ENCODE measurements around the gene ACSF3. TPM values are rescaled to one million over a fixed set of nuclear protein-coding genes. Genes with fewer than 3 reads are reported as not detected.

The ACSF3 gene
- total RNA-seq, 1 experiment from 2014 or later = 30.8 TPM

- Histone ChIP-seq H3K4me1 (ENCODE audit: control insufficient read depth, insufficient read depth, low read length) (no peaks in the 10 kb centered on the region), H3K27ac (ENCODE audit: low read length) (no peak overlapping the region), H3K9me3 (ENCODE audit: control insufficient read depth, insufficient read depth, low read depth, low read length) (no peaks in the 10 kb centered on the region), H3K4me3 (ENCODE audit: low read depth in 2 of 2, low read length in 2 of 2) (no peak overlapping the region), H3K36me3 (ENCODE audit: control insufficient read depth, insufficient read depth, low read length) (no peaks in the 10 kb centered on the region; the same call in 1 of the 2 replicates), H3K27me3 (ENCODE audit: control insufficient read depth, insufficient read depth, low read length) (peaks cover 3% of the 10 kb centered on the region; the same call in 1 of the 2 replicates)
- POLR2A ChIA-PET = no interaction called here
- no peak for DNase-seq (ENCODE audit: low read depth, low spot score)
- intact Hi-C loops (cut with micrococcal nuclease; ENCODE audit: unreplicated experiment) = no loop called here
- no peak for TF ChIP-seq TCF7L2 (IDR thresholded peaks at IDR 0.05; ENCODE audit: low read depth, low read length)
- in situ Hi-C loops (cut with HindIII; ENCODE audit: low pct_unique_long_range_greater_than_20kb, low sequenced_read_pairs) = no loop called here
- no TSS peak for BruUV-seq (replicated peaks)
- ATAC-seq = no peak
- CTCF ChIA-PET = interaction anchor here (0.6 kb wide), 1 partner anchor 291 kb away, joined by 6 read pairs; no protein-coding TSS in a partner anchor
These were observed 105.0 kb downstream of the ACSF3 start for GRCh38 chr16:89198417-89199240.

DNA sequence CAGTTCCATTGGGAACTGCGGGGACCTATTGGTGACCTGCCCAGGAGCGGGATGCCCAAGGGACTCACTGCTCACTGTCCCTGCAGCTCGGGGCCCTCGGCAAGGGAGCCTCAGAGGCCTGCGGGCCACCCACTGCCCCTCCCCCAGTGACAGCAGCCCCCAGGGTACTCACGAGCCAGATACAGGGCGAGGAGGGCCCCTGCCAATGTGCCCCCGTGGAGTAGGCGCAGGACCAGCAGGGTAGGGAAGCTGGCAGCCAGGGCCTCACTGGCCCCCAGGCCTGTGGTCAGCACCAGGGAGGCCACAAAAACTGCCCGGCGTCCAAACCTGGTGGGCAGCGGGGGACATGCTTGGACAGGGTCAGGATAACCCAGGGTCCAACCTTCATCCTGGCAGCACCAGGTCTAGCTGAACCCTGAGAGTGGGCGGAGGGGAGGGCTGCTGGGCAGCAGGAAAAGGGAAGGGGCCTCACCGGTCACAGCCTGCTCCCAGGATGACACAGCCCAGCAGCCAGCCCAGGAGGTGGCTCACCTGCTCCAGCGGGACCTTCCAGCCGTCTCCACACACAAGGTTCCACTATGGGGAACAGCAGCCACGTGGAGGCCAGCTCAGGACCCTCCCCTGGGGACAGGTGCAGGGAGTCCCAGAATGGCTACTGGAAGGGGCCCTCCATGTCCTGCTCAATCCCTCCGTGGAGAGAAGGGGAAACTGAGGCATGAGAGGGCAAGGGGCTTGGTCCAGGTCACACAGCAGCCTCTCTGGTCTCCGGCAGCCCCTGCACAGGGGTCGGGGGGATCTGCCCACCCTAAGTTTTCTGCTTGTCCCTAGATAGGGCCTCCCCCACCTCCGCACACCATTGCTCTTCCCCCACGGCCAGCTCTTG lies 105.8 kb downstream of the ACSF3 start:
- no TSS peak for BruUV-seq (replicated peaks)
- ChIA-PET POLR2A (no interaction called here), CTCF (interaction anchor here (0.6 kb wide), 1 partner anchor 290 kb away, joined by 6 read pairs; no protein-coding TSS in a partner anchor)
- intact Hi-C loops (cut with micrococcal nuclease; ENCODE audit: unreplicated experiment) = no loop called here
- DNase-seq (ENCODE audit: low read depth, low spot score) = no peak
- no peaks in the 10 kb centered on the region for H3K9me3 ChIP-seq (ENCODE audit: control insufficient read depth, insufficient read depth, low read depth, low read length)
- no peak overlapping the region for H3K4me3 ChIP-seq (ENCODE audit: low read depth in 2 of 2, low read length in 2 of 2)
- H3K36me3 ChIP-seq (ENCODE audit: control insufficient read depth, insufficient read depth, low read length) = no peaks in the 10 kb centered on the region; the same call in 1 of the 2 replicates
- in situ Hi-C loops (cut with HindIII; ENCODE audit: low pct_unique_long_range_greater_than_20kb, low sequenced_read_pairs) = no loop called here
- no peak overlapping the region for H3K27ac ChIP-seq (ENCODE audit: low read length)
- no peak for ATAC-seq
- H3K27me3 ChIP-seq (ENCODE audit: control insufficient read depth, insufficient read depth, low read length) = peaks cover 3% of the 10 kb centered on the region; the same call in 1 of the 2 replicates
- no peaks in the 10 kb centered on the region for H3K4me1 ChIP-seq (ENCODE audit: control insufficient read depth, insufficient read depth, low read length)
- TF ChIP-seq TCF7L2 (IDR thresholded peaks at IDR 0.05; ENCODE audit: low read depth, low read length) = no peak
- no peak for TF ChIP-seq CTCF (IDR thresholded peaks at IDR 0.05)
- TF ChIP-seq REST (IDR thresholded peaks at IDR 0.05; ENCODE audit: insufficient read depth in 1 of 2, low read depth in 2 of 2, low read length in 1 of 2) = no peak
- TF ChIP-seq SIN3A (IDR thresholded peaks at IDR 0.05; ENCODE audit: borderline replicate concordance, insufficient read depth, low read depth, low read length) = no peak
- TF ChIP-seq POLR2AphosphoS5 (IDR thresholded peaks at IDR 0.05; ENCODE audit: low read depth, low read length) = no peak

All from Panc1 (cell line).